Pons (tissue), 1 donor: ENCODE results near the gene DPP9.
A peak's percentile ranks its signal among the peaks of the same experiment; 100 is the strongest.
"Not testable (repeated sequence)": the region's sequence is repeated elsewhere in the genome, so short reads cannot be mapped to it uniquely, and the experiment has no call there.

Source experiments
- DNase-seq: peaks from one replicate; pipeline ENCODE4 v3.0.0-alpha.2; 2016; ENCODE audit warnings: low spot score

Gene DPP9

DNA sequence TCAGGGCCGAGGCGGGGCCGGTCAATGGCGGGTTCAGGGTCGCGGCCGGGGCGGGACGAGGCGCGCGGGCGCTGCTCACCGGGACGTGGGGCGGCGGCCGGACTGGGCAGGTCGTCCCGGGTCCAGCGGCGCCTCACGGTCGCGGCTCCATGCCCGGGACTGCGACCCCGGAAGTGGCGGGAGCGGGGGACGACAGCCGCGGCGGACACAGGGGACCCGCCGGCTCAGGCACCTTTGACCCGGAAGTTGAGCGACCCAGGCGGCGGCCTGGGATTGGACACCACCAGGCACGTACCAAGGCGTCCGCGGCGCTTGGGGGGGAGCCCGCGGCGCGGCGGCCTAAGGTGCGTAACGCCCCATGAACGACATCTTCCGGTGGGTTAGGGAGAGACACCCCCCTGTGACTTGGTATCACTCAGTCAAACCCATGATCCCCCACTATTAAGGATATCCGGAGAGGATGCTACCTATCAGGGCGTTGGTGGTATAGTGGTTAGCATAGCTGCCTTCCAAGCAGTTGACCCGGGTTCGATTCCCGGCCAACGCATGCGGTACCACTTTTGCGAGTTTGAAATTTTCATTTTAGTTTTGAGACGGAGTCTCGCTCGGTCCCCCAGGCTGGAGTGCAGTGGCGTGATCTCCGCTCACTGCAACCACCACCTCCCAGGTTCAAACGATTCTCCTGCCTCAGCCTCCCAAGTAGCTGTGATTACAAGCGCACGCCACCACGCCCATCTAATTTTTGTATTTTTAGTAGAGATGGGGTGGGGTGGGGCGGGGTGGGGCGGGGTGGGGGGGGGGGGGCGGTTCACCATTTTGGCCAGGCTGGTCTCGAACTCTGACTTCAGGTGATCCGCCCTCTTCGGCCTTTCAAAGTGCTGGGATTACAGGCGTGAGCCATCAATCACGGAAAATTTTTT, at the start of gene DPP9:
Gene DPP9, minus strand, starts transcription at position 248 of the 920 bp plus-strand sequence. CDS start 3,936 bp downstream, outside the sequence.
- DNase-seq = peak; percentile 99

GRCh38 chr19:4773047-4773640, 49.5 kb upstream of the DPP9 start:
- no peak for DNase-seq

DNA sequence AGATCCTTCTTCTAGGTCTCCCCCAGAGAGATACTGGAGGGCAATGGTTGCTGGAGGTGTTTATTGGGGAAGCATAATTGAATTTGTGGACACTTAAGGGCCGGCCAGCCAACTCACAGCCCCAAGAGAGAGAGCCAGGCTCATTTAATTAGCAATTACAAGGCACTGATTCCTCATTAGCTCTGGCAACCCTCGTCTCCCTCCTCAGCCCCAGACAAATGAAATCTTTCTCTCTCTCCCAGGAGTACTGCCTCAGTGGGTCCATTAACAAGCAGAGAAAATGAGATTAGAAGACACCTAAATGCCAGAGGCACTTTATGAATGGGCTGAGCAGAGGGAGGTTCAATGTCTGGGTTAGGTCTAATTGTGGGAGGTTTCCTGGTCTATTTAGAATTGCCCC, 48.9 kb upstream of the DPP9 start:
- DNase-seq = no peak

DNA sequence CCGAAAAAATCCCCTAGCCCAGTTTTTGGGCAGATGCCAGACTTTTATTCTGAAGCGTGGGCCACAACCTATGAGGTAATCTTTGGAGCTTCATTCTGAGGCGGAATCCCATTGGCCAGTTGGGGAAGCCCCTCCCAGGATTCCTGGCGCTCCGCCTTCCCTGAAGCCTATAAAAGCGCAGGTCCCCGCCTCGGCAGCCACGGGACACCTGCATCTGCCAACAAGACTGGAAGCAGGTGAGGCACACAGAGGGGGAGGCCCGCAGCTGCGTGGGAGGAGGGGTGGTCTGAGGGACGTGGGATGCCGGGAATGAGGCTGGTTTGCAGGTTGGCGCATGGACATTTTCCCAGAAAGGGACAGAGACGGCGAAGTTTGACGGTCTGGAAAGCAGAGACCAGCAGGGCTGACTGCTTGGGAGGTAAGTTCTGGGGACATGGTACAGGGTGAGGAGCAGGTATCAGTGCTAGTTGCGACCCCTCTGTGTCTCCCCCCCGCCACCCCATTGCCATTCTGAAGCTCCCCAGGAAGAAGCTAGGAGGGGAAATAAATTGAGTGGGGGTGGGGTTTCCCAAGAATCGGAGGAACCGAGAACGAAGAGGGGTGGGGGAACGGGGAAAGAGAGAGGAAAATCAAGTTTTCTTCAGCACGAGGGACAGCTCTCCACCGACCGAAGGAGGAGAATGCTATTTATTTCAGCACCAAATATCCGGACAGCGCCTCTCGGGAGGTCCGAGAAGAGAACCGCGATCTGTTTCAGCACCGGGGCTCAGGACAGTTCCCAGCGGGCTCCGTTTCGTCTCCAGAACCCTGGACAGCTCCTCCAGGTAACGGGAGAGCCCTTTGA, 45.5 kb upstream of the DPP9 start:
- peak; percentile 61 for DNase-seq

DNA sequence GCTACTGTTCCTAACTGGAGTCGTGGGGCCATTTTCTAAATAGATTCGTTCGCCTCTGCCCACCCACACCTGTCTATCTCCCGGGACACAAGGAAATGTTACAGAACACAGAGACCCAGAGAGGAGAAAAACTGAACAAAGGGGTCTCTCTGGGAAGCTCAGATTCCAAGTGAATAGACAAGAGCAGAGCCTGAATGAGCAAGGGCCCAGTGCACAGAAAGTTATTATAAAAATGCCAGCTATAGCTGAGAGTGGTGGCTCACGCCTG, 40.7 kb upstream of the DPP9 start:
- DNase-seq = no peak

DNA sequence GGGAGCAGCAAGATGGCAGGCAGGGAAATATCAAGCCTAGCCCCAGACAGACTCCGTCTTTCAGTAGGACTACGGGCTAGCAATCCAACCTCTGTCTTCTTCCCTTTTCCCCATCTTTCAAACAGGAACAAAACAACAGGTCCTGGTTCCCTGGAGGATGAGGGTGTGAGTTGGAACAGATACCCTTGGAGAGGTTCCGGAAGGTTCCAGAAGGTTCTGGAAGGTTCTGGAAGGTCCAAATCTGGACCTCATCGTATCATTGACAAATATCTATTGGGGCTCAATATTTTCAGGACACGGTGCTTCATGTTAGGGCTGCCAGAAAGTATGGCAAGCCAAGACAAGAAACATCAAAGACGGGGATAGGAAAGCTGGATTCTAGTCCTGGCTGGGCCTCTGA, 39.4 kb upstream of the DPP9 start:
- DNase-seq = no peak

DNA sequence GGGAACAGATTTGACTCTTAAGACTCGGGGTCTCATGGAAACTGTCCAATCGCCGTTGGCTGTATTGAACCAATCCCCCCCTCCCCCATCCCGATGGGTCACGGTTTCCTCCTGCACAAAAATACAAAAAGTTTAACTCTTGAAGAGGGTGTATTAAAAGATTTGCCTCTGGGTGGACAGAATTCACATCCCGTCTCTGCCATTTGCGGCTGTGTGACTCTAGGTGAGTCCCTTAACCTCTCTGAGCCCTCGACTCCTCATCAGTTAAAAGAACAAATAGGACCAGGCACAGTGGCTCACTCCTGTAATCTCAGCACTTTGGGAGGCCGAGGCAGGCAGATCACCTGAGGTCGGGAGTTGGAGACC, 36.6 kb upstream of the DPP9 start:
- DNase-seq = no peak

GRCh38 chr19:4759388-4760284, 36.0 kb upstream of the DPP9 start:
- peak; percentile 83 for DNase-seq

DNA sequence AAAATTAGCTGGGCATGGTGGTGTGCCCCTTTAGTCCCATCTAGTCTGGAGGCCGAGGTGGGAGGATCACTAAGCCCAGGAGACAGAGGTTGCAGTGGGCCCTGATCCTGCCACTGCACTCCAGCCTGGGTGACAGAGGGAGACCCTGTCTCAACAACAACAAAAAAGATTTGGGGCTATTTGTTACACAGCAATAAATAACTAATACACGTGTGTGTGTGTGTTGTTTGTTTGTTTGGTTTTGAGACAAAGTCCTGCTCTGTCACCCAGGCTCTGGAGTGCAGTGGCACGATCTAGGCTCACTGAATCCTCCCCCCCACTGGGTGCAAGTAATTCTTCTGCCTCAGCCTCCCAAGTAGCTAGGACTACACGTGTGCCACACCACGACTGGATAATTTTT, 35.0 kb upstream of the DPP9 start:
- DNase-seq = no peak

DNA sequence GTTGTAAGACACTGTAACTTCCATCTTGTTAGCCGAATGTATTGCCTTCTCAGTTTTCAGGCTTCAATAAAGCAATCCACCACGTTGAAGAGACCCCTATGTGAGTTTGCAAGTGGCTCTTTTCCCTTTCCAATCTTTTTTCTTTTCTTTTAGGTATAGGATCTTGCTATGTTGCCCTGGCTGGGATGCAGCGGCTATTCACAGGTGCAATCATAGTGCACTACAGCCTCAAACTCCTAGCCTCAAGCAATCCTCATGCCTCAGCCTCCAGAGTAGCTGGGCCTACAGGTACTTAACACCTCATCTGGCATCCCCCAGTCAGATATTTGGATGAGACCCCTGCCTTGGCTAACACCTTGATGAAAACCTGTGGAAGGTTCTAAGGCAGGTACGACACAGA, 34.4 kb upstream of the DPP9 start:
- no peak for DNase-seq

DNA sequence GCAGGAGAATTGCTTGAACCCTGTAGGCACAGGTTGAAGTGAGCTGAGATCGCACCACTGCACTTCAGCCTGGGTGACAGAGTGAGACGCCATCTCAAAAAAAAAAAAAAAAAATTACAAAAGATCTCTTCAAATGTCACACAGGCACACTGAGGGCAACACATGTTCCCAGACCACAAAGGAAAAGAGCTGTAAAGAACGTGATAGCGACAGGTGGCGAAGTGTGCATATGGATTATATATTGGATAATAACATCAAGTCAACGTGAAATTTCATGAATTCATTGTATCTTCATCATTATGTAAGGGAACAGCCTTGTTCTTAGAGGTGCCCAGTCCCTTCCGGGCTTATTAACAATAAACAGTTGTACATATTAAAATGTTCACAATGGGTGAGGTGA, 31.8 kb upstream of the DPP9 start:
- no peak for DNase-seq

- no peak for DNase-seq
Measured at GRCh38 chr19:4754248-4754647, 30.6 kb upstream of the DPP9 start.

DNA sequence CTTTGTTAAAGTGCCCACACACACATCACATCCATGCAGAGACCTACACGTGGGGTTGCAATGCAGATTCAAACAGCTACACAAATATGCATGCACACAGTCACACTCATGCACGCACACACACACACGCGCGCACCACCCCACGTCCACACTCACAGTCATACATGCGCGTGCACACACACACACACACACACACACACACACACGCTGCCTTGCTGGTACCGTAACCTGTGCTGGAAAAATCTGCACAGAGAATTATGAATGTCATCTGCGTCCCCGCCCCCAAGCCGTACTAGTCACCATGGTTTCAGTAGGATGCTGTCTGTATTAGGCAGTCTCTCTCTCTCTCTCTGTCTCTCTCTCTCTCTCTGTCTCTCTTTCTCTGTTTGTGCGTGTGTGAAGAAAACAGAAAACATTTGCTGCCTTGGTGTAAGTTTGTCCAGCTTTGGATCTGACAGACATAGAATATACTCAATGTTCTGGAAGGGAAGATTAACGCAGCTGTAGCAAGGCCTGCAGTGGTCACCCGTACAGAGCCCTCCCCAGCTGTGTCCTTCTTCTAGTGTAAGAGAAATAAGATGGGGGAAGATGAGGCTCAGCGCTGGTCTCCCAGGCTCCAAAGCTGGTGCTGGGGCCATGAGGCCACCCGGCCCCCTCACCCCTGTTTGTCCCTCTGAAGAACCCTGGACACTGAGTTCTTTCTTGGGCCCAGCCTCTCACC, 26.4 kb upstream of the DPP9 start:
- DNase-seq = no peak

GRCh38 chr19:4748589-4748988, 24.9 kb upstream of the DPP9 start:
- no peak for DNase-seq

GRCh38 chr19:4748185-4748584, 24.5 kb upstream of the DPP9 start:
- no peak for DNase-seq

- DNase-seq = no peak
Measured at GRCh38 chr19:4745986-4746385, 22.3 kb upstream of the DPP9 start.

GRCh38 chr19:4745175-4745574, 21.5 kb upstream of the DPP9 start:
- DNase-seq = not testable (repeated sequence)

GRCh38 chr19:4744451-4745174, 21.0 kb upstream of the DPP9 start:
- DNase-seq = no peak

DNA sequence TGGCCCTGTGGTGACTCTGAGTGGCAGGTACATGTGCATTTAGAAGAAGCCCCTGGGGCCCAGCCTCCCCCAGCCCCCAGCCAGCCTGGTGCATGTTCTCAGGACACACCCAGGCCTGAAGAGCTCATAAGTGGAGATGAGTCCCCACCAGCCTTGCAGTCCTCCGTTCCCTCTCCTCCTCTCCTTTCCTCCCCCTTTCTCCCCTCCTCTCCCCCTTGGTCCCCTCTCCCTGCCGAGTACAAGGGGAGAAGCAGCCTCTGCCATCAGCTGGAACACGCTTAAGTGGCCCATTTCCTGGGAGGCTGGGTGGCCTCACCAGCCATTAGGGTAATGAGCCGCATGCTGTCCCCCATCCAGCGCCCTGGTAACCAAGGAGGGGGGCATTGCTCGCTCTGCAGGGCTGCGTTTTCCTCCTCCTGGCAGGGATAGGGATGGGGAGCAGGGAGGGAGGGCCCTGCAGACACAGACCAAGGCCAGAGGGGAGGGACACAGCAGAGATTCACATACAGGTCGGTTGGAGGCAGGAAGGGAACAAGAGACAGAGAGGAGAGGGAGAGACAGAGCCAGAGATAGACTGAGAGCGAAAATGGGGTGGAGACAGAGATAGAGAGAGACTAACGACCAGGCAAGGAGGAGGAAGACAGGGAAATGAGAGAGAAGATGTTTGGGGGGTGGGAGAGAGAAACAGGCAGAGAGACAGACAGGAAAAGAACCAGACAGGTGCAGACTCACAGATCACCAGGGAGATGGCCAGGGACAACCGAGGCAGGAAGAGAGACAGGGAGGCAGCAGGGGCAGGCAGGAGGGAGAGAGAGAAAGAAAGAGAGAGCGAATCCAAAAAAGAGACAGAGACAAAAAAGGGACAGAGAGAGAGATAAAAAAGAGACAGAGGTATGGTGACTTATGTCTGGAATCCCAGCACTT, 19.3 kb upstream of the DPP9 start:
- no peak for DNase-seq
